Measurements from ENCODE around the gene ZNF324B. TPM values are rescaled to one million over a fixed set of nuclear protein-coding genes. Genes with fewer than 3 reads are reported as not detected.

ZNF324B gene
- polyA plus RNA-seq, 3 donors: 0.46 to 3.1 (median 0.82) TPM

GRCh38 chr19:58416604-58417003, 34.8 kb upstream of the ZNF324B start:
- H3K9me3 ChIP-seq (replicated peaks in 1 of 2; ENCODE audit: control insufficient read depth in 1 of 2, insufficient read depth in 1 of 2, low read length in 2 of 2): peaks cover 26 to 54% of the 10 kb centered on the region in 2 donors
- Mint-ChIP-seq H3K4me1 (no peaks in the 10 kb centered on the region), H3K36me3 (peaks cover 24 to 41% of the 10 kb centered on the region in 2 donors), H3K27ac (no peak overlapping the region), H3K9me3 (peaks cover 14 to 52% (median 42%) of the 10 kb centered on the region in 7 donors), H3K4me3 (no peak overlapping the region), H3K27me3 (ENCODE audit: low read depth in 3 of 3) (peaks cover 0 to 4% (median 0%) of the 10 kb centered on the region in 3 donors)
- H3K36me3 ChIP-seq (replicated peaks in 1 of 2; ENCODE audit: control insufficient read depth in 1 of 2, insufficient read depth in 2 of 2, low read length in 2 of 2): peaks cover 19 to 36% of the 10 kb centered on the region in 2 donors
- H3K4me2 ChIP-seq (replicated peaks; ENCODE audit: extremely low read depth, low read length, poor library complexity, severe bottlenecking): no peak overlapping the region
- H3K27me3 ChIP-seq (ENCODE audit: control insufficient read depth in 2 of 2, insufficient read depth in 2 of 2, low read length in 2 of 2): no peaks in the 10 kb centered on the region
- DNase-seq: no peak
- intact Hi-C loops (cut with micrococcal nuclease): no loop called here
- TF ChIP-seq CTCF (IDR thresholded peaks at IDR 0.05): no peak
- no peaks in the 10 kb centered on the region for H3K79me2 ChIP-seq (ENCODE audit: insufficient read depth, low read length)
- no peak overlapping the region for H3K9ac ChIP-seq (ENCODE audit: insufficient read depth, low read length, poor library complexity, severe bottlenecking)
- H3K27ac ChIP-seq (ENCODE audit: low read depth in 1 of 2, low read length in 2 of 2): no peak overlapping the region
- H4K20me1 ChIP-seq (ENCODE audit: insufficient read depth, low read length): no peaks in the 10 kb centered on the region
- no peak overlapping the region for H2AFZ ChIP-seq (ENCODE audit: insufficient read depth, low read depth, low read length, poor library complexity, severe bottlenecking)
- 94% methylated on average over 5 of the region's 5 CpGs for WGBS (ENCODE audit: insufficient coverage)
- H3K4me1 ChIP-seq (ENCODE audit: control insufficient read depth in 1 of 2, insufficient read depth in 2 of 2, low read length in 2 of 2): no peaks in the 10 kb centered on the region
- no peak overlapping the region for H3K4me3 ChIP-seq (replicated peaks in 1 of 3; ENCODE audit: low read depth in 2 of 3, low read length in 3 of 3)

DNA sequence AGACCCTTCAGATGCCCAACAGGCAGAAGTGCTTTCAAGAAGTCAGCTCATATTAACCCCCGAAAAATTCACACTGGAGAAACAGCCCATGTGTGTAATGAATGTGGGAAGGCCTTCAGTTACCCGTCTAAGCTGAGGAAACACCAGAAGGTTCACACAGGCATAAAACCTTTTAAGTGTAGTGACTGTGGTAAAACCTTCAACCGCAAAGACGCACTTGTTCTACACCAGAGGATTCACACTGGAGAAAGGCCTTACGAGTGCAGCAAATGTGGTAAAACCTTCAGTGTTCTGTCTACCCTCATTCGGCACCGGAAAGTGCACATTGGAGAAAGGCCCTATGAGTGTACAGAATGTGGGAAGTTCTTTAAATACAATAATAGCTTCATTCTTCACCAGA, 34.4 kb upstream of the ZNF324B start:
- H3K9me3 Mint-ChIP-seq: peaks cover 14 to 55% (median 45%) of the 10 kb centered on the region in 7 donors
- no peak overlapping the region for H3K4me3 Mint-ChIP-seq
- H3K4me1 Mint-ChIP-seq: no peaks in the 10 kb centered on the region
- Histone ChIP-seq H3K4me1 (ENCODE audit: control insufficient read depth in 1 of 2, insufficient read depth in 2 of 2, low read length in 2 of 2) (no peaks in the 10 kb centered on the region), H3K9me3 (replicated peaks in 1 of 2; ENCODE audit: control insufficient read depth in 1 of 2, insufficient read depth in 1 of 2, low read length in 2 of 2) (peaks cover 29 to 58% of the 10 kb centered on the region in 2 donors), H3K27ac (ENCODE audit: low read depth in 1 of 2, low read length in 2 of 2) (no peak overlapping the region), H4K20me1 (ENCODE audit: insufficient read depth, low read length) (no peaks in the 10 kb centered on the region), H3K4me2 (replicated peaks; ENCODE audit: extremely low read depth, low read length, poor library complexity, severe bottlenecking) (no peak overlapping the region), H3K36me3 (replicated peaks in 1 of 2; ENCODE audit: control insufficient read depth in 1 of 2, insufficient read depth in 2 of 2, low read length in 2 of 2) (peaks cover 19 to 36% of the 10 kb centered on the region in 2 donors), H3K79me2 (ENCODE audit: insufficient read depth, low read length) (no peaks in the 10 kb centered on the region), H3K9ac (ENCODE audit: insufficient read depth, low read length, poor library complexity, severe bottlenecking) (no peak overlapping the region), H3K4me3 (replicated peaks in 1 of 3; ENCODE audit: low read depth in 2 of 3, low read length in 3 of 3) (no peak overlapping the region), H3K27me3 (ENCODE audit: control insufficient read depth in 2 of 2, insufficient read depth in 2 of 2, low read length in 2 of 2) (no peaks in the 10 kb centered on the region), H2AFZ (ENCODE audit: insufficient read depth, low read depth, low read length, poor library complexity, severe bottlenecking) (no peak overlapping the region)
- peaks cover 0 to 4% (median 0%) of the 10 kb centered on the region in 3 donors for H3K27me3 Mint-ChIP-seq (ENCODE audit: low read depth in 3 of 3)
- 97% methylated on average over 3 of the region's 7 CpGs for WGBS (ENCODE audit: insufficient coverage)
- H3K36me3 Mint-ChIP-seq: peaks cover 24 to 41% of the 10 kb centered on the region in 2 donors
- no peak for TF ChIP-seq CTCF (IDR thresholded peaks at IDR 0.05)
- no peak for DNase-seq
- intact Hi-C loops (cut with micrococcal nuclease): no loop called here
- peak overlapping the region in 1 of 7 donors; percentile 9 for H3K27ac Mint-ChIP-seq

Data from CD14-positive monocyte (primary cell).